Astrocyte (in vitro differentiated cells and primary cell): ENCODE results near the gene NODAL. TPM values are rescaled to one million over a fixed set of nuclear protein-coding genes. Genes with fewer than 3 reads are reported as not detected.

Experiments
- DNase-seq: peaks from one replicate; pipeline ENCODE4 v3.0.0-alpha.2; 2010; ENCODE audit warnings: low read depth
- FAIRE-seq: peaks from 2 replicates; lab custom pipeline; 2011; peaks lifted over from hg19 to GRCh38; lab: Jason Lieb, UNC
- H2AFZ ChIP-seq: 2 replicates; pipeline ENCODE4 v1.6.0; 2012; ENCODE audit warnings: low read depth, low read length, inconsistent platforms
- H3K27ac ChIP-seq: 2 replicates; pipeline ENCODE4 v1.5.1; 2011; ENCODE audit warnings: low read depth, low read length, inconsistent platforms
- H3K27me3 ChIP-seq: 2 replicates; pipeline ENCODE4 v1.6.0; 2011; ENCODE audit warnings: low read length, inconsistent platforms; ENCODE audit not compliant: insufficient read depth
- H3K36me3 ChIP-seq: 2 replicates; pipeline ENCODE4 v1.5.1; 2011; ENCODE audit warnings: low read length, inconsistent platforms; ENCODE audit not compliant: insufficient read depth
- H3K4me1 ChIP-seq: 2 replicates; pipeline ENCODE4 v1.5.1; 2011; ENCODE audit warnings: low read length, inconsistent platforms; ENCODE audit not compliant: insufficient read depth
- H3K4me2 ChIP-seq: 2 replicates; pipeline ENCODE4 v1.6.0; 2012; ENCODE audit warnings: low read length, inconsistent platforms
- H3K4me3 ChIP-seq: 2 replicates; pipeline ENCODE4 v1.5.1; 2011; ENCODE audit warnings: low read depth, mild to moderate bottlenecking, low read length, inconsistent platforms; ENCODE audit not compliant: insufficient read depth
- H3K79me2 ChIP-seq: 2 replicates; pipeline ENCODE4 v1.6.0; 2012; ENCODE audit warnings: mild to moderate bottlenecking, low read length, inconsistent platforms; ENCODE audit not compliant: insufficient read depth
- H3K9ac ChIP-seq: 2 replicates; pipeline ENCODE4 v1.6.0; 2012; ENCODE audit warnings: mild to moderate bottlenecking, low read length, inconsistent platforms
- H3K9me3 ChIP-seq: 2 replicates; pipeline ENCODE4 v1.5.1; 2012; ENCODE audit warnings: low read depth, mild to moderate bottlenecking, low read length, inconsistent platforms; ENCODE audit not compliant: insufficient read depth
- H4K20me1 ChIP-seq: 2 replicates; pipeline ENCODE4 v1.6.0; 2012; ENCODE audit warnings: low read length, inconsistent platforms; ENCODE audit not compliant: insufficient read depth
- H3K27ac Mint-ChIP-seq: one replicate; pipeline ENCODE4 v1.8.0; 2021; ENCODE audit warnings: mild to moderate bottlenecking, mixed read lengths; ENCODE audit not compliant: unreplicated experiment
- H3K27me3 Mint-ChIP-seq: one replicate; pipeline ENCODE4 v1.8.0; 2021; ENCODE audit warnings: low read depth, mixed read lengths; ENCODE audit not compliant: unreplicated experiment
- H3K36me3 Mint-ChIP-seq: one replicate; pipeline ENCODE4 v1.8.0; 2021; ENCODE audit warnings: low read depth, mixed read lengths; ENCODE audit not compliant: unreplicated experiment
- H3K4me1 Mint-ChIP-seq: one replicate; pipeline ENCODE4 v1.8.0; 2021; ENCODE audit warnings: low read depth, mixed read lengths; ENCODE audit not compliant: unreplicated experiment
- H3K4me3 Mint-ChIP-seq: one replicate; pipeline ENCODE4 v1.8.0; 2021; ENCODE audit warnings: mild to moderate bottlenecking, moderate library complexity, mixed read lengths; ENCODE audit not compliant: unreplicated experiment
- H3K9me3 Mint-ChIP-seq: one replicate; pipeline ENCODE4 v1.8.0; 2021; ENCODE audit warnings: mild to moderate bottlenecking, mixed read lengths; ENCODE audit not compliant: unreplicated experiment
- EZH2 ChIP-seq: IDR thresholded peaks from 2 replicates; pipeline ENCODE4 v1.6.1; 2012; ENCODE audit warnings: mild to moderate bottlenecking, low read length, inconsistent platforms; ENCODE audit not compliant: insufficient read depth
- total RNA-seq: library from RNA; stranded (reverse); gene quantifications from 2 replicates; pipeline ENCODE4 v1.2.1, GENCODE V29; 2021
- TF ChIP-seq, protein P1 (sequence below): IDR thresholded peaks from 2 replicates; pipeline ENCODE4 v1.5.1; 2011; ENCODE audit warnings: low read depth, mild to moderate bottlenecking, inconsistent platforms, low read length, moderate library complexity; ENCODE audit not compliant: insufficient read depth

NODAL gene
- total RNA-seq, 1 donor from 2014 or later, result not detected

DNA sequence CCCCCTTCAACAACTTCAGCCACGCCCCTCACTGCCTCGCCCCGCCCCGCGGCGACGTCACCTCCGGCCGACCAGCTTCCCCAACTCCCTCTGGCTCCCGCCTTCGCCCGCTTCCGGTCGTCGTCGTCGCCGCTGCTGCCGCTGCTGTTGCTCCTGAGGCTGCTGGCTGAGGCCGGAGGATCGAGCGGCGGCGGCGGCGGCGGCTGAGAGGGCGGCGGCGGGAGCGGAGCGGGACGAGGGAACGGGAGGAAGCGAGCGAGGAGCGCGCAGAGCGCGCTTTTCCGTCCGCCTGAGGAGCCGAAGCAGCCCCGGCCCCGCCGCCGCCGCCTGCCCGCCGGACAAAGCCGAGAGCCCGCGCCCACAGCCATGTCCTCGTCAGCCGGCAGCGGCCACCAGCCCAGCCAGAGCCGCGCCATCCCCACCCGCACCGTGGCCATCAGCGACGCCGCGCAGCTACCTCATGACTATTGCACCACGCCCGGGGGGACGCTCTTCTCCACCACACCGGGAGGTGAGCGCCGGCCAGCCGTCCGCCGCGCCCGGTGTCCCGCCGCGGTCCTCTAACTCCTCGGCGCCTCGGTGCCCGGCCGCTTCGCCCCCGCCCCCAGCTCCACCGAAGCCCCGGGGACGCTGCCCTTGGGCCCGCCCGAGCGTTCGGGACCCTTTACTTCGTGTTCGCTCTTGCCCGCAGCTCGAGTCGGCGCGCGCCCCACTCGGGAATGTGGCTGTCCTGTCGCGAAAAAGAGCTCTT is 37.3 kb downstream of the NODAL start, which contains the start of gene EIF4EBP2:
Gene EIF4EBP2, plus strand, starts transcription at position 110 of the 751 bp plus-strand sequence. Its CDS starts 257 bp downstream, at position 367.
- H3K4me3 ChIP-seq, result peak within 1 kb of the TSS; percentile 81
- peaks cover 35% of the 10 kb centered on the region for H4K20me1 ChIP-seq
- FAIRE-seq, result no peak
- H3K4me3 Mint-ChIP-seq, result peak within 1 kb of the TSS; percentile 98
- H3K9me3 ChIP-seq, result no peaks in the 10 kb centered on the region
- H3K4me1 Mint-ChIP-seq, result peaks cover 22% of the 10 kb centered on the region
- no peak for TF ChIP-seq EZH2
- TF ChIP-seq, protein P1, sequence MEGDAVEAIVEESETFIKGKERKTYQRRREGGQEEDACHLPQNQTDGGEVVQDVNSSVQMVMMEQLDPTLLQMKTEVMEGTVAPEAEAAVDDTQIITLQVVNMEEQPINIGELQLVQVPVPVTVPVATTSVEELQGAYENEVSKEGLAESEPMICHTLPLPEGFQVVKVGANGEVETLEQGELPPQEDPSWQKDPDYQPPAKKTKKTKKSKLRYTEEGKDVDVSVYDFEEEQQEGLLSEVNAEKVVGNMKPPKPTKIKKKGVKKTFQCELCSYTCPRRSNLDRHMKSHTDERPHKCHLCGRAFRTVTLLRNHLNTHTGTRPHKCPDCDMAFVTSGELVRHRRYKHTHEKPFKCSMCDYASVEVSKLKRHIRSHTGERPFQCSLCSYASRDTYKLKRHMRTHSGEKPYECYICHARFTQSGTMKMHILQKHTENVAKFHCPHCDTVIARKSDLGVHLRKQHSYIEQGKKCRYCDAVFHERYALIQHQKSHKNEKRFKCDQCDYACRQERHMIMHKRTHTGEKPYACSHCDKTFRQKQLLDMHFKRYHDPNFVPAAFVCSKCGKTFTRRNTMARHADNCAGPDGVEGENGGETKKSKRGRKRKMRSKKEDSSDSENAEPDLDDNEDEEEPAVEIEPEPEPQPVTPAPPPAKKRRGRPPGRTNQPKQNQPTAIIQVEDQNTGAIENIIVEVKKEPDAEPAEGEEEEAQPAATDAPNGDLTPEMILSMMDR, result no peak
- H3K27me3 ChIP-seq, result no peaks in the 10 kb centered on the region
- no peaks in the 10 kb centered on the region for H3K36me3 ChIP-seq
- peak within 1 kb of the TSS; percentile 58 for H2AFZ ChIP-seq
- DNase-seq, result peak; percentile 84
- no peaks in the 10 kb centered on the region for H3K27me3 Mint-ChIP-seq
- peaks cover 41% of the 10 kb centered on the region for H3K79me2 ChIP-seq
- H3K4me1 ChIP-seq, result peaks cover 19% of the 10 kb centered on the region
- peaks cover 7% of the 10 kb centered on the region for H3K36me3 Mint-ChIP-seq
- H3K27ac ChIP-seq, result peak within 1 kb of the TSS; percentile 75
- peaks cover 2% of the 10 kb centered on the region for H3K9me3 Mint-ChIP-seq
- peak within 1 kb of the TSS; percentile 96 for H3K4me2 ChIP-seq
- H3K27ac Mint-ChIP-seq, result peak within 1 kb of the TSS; percentile 91
- H3K9ac ChIP-seq, result peak within 1 kb of the TSS; percentile 92

- Histone ChIP-seq H3K9me3 (no peaks in the 10 kb centered on the region), H3K4me1 (peaks cover 19% of the 10 kb centered on the region), H3K9ac (peak overlapping the region; percentile 20), H2AFZ (peak overlapping the region; percentile 58), H3K27ac (no peak overlapping the region), H3K4me2 (peak overlapping the region; percentile 96), H4K20me1 (peaks cover 28% of the 10 kb centered on the region), H3K79me2 (peaks cover 35% of the 10 kb centered on the region), H3K36me3 (no peaks in the 10 kb centered on the region), H3K4me3 (peak overlapping the region; percentile 81), H3K27me3 (no peaks in the 10 kb centered on the region)
- no peak for TF ChIP-seq EZH2
- TF ChIP-seq, protein P1, result no peak
- H3K9me3 Mint-ChIP-seq, result peaks cover 1% of the 10 kb centered on the region
- H3K4me3 Mint-ChIP-seq, result peak overlapping the region; percentile 98
- H3K36me3 Mint-ChIP-seq, result peaks cover 4% of the 10 kb centered on the region
- H3K4me1 Mint-ChIP-seq, result peaks cover 16% of the 10 kb centered on the region
- DNase-seq (no peak), FAIRE-seq (no peak)
- peak overlapping the region; percentile 85 for H3K27ac Mint-ChIP-seq
- H3K27me3 Mint-ChIP-seq, result no peaks in the 10 kb centered on the region
Measured at GRCh38 chr10:70403483-70404035, 37.9 kb downstream of the NODAL start.
